ENCODE data around the gene ACBD6.

The ACBD6 gene

GRCh38 chr1:180502361-180503279 lies at the start of gene ACBD6 (continued):
- TF ChIP-seq ZNF792 (tag by site-specific recombination; IDR thresholded peaks at IDR 0.05) (no peak), ZNF2 (tag by site-specific recombination; IDR thresholded peaks at IDR 0.05) (peak; percentile 16), KLF9 (tag by site-specific recombination; IDR thresholded peaks at IDR 0.05; ENCODE audit: low read depth) (peak; percentile 88), ZNF561 (tag by site-specific recombination; IDR thresholded peaks at IDR 0.05; ENCODE audit: borderline replicate concordance) (peak; percentile 98), ZNF133 (tag by site-specific recombination; IDR thresholded peaks at IDR 0.05) (peak; percentile 28; the same call in 1 of the 2 replicates), ZNF248 (tag by site-specific recombination; IDR thresholded peaks at IDR 0.05) (no peak), ZNF639 (tag by site-specific recombination; IDR thresholded peaks at IDR 0.05) (peak; percentile 70), AEBP2 (tag by site-specific recombination; IDR thresholded peaks at IDR 0.05; ENCODE audit: borderline replicate concordance) (no peak), KLF7 (tag by site-specific recombination; IDR thresholded peaks at IDR 0.05; ENCODE audit: borderline replicate concordance) (0 out of 2 replicates have a peak, but pooled peaks have one; percentile 23), ZNF521 (tag by site-specific recombination; IDR thresholded peaks at IDR 0.05) (no peak), ZSCAN16 (tag by site-specific recombination; IDR thresholded peaks at IDR 0.05) (no peak), GFI1B (tag by site-specific recombination; IDR thresholded peaks at IDR 0.05) (peak; percentile 54; the same call in 1 of the 2 replicates), ZNF776 (tag by site-specific recombination; IDR thresholded peaks at IDR 0.05; ENCODE audit: borderline replicate concordance) (no peak), ELK4 (IDR thresholded peaks at IDR 0.05; ENCODE audit: borderline replicate concordance, low read depth, low read length) (no peak), ZNF292 (tag by site-specific recombination; IDR thresholded peaks at IDR 0.05; ENCODE audit: borderline replicate concordance, low read depth) (no peak), TCF7L2 (IDR thresholded peaks at IDR 0.05; ENCODE audit: borderline replicate concordance, low read depth, low read length) (no peak), ZNF518A (tag by site-specific recombination; conservative IDR thresholded peaks at IDR 0.05; ENCODE audit: low read depth) (peak; percentile 56), ZBTB8A (tag by site-specific recombination; IDR thresholded peaks at IDR 0.05) (peak; percentile 96), ZNF629 (tag by site-specific recombination; IDR thresholded peaks at IDR 0.05) (peak; percentile 65), KLF10 (tag by site-specific recombination; IDR thresholded peaks at IDR 0.05) (peak; percentile 80), ZNF280D (tag by site-specific recombination; IDR thresholded peaks at IDR 0.05) (no peak), ZFP37 (tag by site-specific recombination; IDR thresholded peaks at IDR 0.05) (peak; percentile 31; the same call in 1 of the 2 replicates), ZNF341 (tag by site-specific recombination; IDR thresholded peaks at IDR 0.05; ENCODE audit: low read depth) (peak; percentile 31; the same call in 1 of the 2 replicates), ZNF473 (tag by site-specific recombination; IDR thresholded peaks at IDR 0.05) (no peak), ZNF558 (tag by site-specific recombination; IDR thresholded peaks at IDR 0.05) (peak; percentile 56; the same call in 1 of the 2 replicates), ZNF510 (tag by site-specific recombination; IDR thresholded peaks at IDR 0.05; ENCODE audit: insufficient replicate concordance) (peak; percentile 21)

All from HEK293 (cell line).